HG03175 (cell line): Measurements from ENCODE around the gene P3H1.

Experiments
- ATAC-seq: cut with Tn5 transposase; IDR thresholded peaks from one replicate; pipeline ENCODE4 v1.9.1; 2021; ENCODE audit warnings: mild to moderate bottlenecking, moderate library complexity; ENCODE audit not compliant: unreplicated experiment

The P3H1 gene

DNA sequence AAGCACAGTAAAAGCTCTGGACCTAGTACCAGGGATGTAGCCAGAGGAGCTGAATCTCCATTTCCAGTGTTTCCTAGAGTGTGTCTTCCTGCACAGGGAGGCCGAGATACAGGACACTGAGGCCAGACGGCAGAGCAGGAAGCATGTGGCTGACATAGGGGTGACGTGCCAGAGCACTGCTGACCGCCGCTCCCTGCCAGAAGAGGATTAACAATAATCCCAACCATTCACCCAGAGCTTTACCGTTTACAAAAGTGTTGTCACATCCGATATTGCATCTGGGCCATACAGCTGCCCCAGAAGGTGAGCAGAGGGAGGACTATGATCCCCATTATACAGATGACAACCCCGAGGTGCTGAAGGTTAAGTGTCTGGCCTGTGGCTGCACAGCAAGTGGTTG is 21.0 kb downstream of the P3H1 start:
- no peak for ATAC-seq

DNA sequence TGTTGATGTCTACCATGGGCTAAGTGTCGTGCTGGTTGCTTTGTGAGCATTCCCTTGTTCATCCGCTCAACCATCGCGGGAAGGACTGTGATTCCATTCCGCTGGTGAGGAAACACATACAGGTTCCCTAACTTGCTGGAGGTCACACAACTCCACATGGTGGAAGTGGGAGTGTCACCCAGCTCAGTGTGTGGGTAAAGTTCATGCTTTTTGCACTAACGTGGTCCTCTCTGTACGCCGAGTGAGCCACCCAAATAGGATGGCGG is 22.7 kb downstream of the P3H1 start:
- ATAC-seq: no peak

DNA sequence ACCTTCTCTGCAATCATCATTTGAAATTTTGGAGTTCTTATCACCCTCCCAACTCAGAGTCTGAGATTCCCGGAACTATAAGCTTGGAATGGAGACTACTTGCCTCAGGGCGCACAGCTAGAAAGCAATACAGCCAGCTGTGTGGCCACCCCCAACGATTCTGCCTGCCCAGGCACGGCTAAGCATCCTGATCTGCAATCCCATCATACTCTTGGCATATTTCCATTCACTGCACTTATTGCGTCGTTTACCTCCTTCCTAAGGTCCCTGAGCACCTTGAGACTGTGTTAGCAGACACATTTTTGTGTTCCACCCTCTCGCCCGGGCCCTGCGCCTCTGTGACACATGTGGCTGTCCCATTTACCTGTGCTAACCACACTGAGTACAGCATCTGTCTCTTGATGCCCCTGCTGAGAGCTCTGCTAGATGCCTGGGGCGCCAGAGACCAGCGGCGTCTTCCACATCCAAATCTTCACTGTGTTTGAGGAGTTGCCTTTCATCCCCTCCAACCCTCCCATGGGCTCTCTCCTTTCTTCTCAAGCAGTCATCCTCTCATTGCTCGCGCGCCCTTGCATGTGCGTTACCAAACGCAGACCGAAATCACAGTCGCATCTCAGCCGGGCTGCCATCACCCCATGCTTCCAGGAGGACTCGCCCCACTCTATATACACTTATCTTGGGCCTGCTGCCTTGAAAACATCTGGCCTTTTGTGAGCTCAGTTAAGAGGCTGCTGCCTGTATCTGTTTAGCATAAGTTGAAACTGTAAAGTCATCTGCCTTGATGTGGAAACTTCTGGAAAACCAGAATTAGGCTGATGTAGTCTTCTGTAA is 23.3 kb downstream of the P3H1 start:
- ATAC-seq: no peak

DNA sequence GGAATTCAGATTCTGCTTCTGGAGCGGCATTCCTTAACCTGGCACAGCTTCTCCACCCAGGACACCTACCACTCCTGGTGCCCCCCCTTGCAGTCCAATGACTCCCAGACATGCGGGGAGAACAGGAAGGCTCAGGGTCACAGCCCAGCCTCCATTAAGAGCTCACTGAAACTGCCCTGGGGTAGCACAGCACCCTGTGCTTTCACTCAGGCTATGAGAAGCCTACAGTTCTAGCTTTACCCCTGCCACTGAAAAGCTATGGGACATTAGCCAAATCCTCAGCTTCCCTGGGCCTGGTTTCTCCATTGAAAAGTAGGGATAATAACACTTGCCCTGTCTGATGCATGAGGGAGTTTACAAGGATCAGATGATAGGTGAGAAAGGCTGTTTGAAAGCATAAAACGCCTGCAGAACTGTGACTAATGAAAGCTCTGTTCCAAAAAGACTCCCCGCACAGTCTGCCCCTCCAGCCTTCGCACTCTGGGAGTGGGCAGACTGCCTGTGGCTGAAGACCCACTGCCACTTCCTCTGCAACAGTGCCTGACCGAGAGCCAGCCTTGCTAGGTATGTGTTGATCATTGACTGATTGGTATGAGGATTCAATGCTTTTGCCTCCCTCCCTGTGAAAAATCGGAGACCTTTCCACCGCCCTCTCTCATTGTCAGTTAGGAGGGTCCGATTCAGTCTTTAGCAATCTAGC is 24.1 kb downstream of the P3H1 start:
- ATAC-seq: no peak

DNA sequence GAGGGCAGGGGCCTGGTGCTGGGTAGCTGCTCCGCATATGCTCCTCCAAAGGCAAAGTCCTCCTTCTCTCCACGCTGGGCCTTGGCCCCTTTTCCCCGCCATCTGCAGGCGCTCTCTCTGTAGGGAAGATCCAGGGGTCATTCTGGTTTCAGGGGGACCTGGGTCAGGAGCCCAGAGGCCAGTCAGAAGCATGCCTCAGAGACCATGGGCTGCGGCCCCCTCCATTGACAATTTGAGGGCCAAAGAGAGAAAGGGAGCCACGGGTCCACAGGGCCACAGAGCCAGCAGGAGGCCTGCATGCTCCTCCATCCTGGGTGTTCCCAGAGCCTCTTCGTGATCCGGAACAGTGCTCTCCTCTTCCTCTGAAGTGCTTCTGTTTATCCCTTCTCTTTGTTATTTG is 24.7 kb downstream of the P3H1 start:
- ATAC-seq: no peak

DNA sequence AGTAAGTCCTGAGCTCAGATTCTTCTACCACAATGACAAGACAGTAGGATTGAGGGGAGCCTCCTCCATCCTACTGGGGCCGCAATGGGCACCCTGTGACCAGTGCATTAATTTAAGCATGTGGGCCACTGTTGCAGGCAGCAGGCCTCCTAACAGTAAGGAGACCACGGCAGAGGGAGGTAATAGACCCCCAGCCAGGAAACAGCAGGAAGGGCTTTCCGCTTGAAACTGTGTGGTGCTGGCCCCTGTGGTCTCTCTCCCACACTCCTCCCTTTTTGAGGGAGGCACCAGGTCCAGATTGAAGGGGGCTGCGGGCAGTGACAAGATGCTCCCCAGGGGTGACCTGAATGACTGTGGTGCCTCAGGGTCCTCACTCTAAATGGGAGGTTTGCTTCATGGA is 25.1 kb downstream of the P3H1 start:
- ATAC-seq: no peak

DNA sequence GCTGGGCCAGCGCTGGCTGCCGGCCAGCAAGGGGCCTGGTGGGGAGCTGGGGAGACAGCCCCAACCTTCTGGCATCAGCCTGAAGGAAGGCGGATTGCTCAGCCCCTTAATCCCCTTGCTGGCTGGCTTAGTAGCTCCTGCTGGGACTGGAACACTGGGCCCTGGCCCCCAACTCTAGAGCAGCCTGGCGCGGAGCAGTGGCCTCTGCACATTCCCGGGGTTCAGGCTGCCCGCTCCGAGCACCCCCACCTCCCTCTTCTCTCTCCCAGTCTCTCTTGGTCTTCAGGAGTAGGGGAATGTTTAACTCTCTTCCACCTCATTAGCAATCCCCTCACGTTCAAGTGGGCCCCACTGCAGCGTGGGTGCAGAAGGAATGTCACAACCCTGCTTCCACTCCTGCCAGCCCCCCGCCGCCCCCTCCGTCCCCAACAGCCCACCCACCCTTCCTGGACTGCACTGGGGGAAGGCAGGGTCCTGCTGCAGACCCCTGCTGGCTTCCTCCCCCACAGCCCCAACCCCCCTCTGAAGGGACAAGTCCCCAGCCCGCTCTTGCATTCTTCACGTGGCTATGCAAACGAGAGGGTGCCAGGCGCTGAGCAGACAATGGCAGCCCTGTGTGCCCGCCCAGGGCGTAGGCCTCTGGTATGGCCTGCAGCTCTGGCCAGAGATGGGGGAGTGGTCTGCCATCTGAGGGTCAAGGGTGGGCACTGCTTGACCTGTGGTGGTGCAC is 25.8 kb downstream of the P3H1 start:
- no peak for ATAC-seq

DNA sequence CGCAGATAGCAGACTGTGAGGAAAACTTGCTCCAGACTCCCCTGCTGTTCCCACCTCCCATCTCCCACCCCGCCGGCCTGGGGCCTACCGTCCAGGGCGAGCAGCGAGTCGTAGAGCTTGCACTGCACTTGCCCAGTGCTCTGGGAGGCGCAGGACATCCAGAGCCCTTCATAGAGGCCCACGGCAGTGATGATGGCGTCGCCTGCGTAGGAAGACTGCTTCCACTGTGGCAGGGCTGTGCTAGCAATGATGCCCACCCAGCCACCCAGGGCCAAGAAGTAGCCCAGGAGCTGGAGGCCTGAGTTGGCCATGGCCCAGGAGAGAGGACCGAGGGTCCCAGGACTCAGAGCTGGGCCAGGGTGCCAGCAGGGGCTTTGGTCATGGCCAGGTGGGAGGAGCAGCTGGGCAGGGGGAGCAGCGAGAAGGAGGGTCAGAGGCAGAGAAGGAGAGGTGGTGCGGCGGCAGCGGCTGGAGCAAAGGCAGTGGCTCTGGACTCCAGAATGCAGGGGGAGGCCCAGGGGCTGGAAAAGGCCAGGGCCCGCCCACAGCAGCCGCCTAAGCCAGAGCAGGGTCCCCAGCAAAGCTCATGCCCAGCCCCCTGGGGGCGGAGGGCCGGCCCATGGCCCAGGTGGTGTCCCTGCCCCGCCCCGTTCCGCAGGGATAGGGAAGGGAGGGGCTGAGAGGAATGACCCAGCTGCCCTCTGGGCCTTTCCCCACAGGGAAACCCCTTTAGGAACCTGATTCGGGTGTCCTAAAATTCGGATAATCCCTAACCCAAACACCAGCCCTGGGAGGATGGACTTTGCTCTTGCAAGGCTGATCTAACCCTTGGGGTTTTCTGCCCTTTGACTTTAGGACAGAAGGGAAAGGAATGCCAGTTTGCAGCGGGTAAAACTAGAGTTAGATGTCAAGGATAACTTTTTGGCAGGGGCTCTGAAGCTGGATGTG is 26.8 kb downstream of the P3H1 start, which contains the start of gene CLDN19:
Gene CLDN19 (minus strand): TSS at position 484 of the 948 bp plus-strand sequence. CDS start 173 bp downstream, at position 311.
- no peak for ATAC-seq

DNA sequence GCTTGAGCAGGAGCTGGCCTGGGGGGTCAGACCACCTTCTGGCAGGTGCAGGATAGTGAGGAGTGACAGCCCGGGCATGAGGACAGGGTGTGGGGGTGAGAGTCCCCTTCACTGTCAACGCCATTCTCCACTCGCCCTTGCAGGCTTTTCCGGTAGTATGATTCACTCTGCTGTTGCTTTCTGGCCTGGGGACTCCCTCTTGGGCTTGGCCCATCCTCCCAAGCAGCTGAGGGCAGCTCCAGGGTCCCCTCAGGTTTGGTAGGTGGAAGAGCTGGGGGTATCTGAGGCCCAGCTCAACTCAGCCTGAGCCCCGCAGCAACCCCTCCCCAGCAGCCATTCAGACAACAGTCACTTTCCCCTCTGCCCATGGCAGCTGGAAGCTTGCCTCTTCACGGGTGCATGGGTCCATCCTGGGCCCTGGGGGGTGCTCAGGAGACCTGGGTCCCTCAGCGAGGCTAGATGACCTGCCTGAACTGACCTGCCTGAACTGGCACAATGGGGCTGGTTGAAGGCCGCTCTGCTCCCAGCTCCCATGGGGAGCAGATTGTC is 28.1 kb downstream of the P3H1 start:
- no peak for ATAC-seq

DNA sequence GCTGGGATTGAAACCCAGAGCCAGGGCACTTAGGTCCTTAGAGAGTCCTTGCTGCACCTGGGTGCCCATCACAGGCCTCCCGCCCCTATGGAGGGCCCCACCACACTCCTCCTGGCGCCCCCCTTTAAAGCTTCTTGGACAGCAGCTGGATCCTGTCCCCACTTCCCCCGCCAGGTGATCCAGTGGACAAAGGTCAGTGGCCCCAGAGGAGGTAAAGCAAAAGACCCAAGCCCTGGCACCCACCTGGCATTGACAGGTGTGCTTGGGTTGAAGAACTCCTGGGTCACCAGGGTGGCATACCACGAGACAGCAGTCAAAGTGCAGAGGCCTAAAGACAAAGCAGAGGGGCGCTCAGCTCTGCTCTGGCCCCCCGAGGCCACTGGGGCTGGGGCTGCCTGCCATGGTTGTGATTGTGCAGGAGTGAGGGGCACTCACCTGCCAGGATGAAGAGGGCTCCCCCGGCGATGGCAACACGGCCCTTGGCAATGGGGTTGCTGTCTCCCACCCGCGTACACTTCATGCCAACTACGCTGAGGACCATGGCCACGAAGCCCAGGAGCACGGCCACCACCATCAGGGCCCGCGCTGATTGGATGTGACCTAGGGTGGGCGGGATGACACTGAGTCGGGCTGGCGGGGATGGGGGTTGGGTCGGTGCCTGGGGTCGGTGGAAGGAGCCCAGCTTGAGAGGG is 28.7 kb downstream of the P3H1 start:
- ATAC-seq: no peak

DNA sequence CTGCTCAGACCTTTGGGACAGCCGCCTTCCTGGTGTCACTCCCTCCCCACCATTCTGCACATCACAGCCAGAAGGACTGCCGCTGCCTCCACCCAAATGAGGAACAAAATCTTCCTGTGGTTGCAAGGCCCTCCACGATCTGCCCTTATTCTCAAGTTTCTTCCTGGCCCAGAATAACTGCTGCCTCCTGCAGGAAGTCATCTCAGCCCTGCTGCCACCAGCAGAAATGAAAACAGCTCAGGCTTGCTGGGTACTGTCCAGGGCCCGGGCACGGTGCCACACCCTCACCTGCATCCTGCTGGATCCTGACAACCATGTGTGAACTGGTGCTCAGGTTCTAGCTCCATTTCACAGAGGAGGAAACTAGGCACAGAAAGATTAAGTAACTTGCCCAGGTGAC is 29.6 kb downstream of the P3H1 start:
- no peak for ATAC-seq

DNA sequence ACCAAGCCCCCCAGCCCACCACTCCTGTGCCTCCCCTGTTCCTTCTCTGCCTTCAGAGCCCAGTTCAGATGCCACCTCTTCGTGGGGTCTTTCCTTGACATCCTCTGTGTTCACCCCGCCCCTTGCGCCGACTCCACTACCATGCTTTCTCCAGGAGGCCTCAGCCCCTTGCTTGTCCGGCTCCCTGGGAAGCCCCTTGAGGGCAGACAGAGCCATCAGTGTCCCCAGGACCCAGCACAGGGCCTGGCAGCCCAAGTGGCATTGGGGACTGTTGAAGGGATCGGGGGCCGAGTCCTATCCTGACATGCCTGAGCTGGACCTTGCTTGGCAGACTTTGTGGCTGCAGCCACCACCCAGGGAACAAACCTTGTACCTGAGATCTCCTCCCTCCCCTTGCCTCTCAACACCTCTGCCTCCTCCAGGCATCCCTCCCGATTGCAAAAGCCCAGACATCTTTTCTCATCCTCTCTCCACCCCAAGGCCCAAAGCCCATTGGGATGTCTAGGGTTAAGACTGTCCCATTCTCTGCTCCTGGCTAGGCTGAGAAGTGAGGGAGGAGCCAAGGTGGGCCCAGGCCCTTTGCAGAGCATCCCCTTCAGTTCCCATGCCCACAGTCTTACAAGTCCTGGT is 30.1 kb downstream of the P3H1 start:
- no peak for ATAC-seq

DNA sequence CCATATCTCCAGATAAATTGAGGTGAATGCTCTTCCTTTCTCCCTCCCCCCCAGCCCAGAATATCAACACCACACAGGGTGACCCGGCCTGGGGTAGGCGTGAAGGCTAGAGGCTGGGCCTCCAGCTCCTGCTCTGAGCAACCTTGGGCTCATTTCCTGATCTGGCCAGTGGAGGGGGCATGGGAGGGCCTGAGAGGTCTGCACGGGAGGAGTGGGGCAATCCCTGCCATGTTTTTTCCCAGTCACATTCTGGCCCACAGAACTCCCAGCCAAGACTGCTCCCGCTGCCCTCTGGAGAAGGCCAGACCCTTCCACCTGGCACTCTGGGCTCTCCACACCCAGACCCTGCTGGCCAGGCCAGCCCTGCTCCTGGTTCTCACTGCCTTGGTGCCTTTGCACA is 30.7 kb downstream of the P3H1 start:
- no peak for ATAC-seq

DNA sequence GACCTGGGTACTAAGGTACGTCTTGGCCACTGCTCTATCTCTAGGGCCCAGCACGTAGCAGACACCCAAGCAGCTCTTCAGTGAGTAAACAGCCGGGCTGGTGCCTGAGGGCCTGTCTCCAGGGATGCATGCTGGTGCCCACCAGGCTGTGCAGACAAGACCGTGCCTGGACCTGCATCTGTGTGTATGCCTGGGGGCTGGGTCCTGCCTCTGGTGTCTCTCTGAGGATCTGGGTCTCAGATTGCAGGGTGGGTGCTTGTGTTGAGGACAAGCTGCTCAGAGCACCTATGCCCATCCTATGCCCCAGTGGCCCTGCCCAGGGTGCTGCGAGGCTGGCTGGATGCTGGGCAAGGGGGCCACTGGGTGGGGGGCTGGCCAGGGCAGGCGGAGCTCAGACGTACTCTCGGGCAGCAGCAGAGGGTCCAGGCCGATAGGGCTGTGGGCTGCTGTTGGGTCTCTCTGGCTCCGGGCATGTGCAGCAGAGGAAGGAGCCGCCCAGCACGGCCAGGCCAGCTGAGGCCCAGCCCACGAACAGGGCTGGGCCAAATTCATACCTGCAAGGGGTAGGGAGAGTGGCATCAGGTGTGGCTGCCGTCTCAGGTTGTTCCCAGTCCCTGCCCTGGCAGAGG is 31.2 kb downstream of the P3H1 start:
- ATAC-seq: no peak

DNA sequence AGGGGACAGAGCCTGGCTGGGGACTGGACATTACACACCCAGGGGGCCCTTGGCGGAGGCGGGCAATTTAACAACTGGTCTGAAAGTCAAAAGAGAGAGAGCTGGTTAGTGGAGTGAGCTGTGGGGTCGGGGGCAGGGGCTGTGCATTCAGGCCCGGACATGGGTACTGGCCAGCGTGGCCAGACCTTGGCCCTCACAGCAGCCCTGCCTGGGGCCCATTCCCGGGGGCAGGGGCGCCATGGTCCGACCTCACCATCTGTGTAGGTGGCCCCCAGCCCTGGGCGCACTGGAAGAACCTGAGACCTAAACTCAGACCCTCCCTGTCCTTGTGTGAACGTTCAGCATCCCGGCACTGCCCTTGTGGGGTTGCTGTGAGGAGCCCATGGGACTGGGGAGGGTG is 31.8 kb downstream of the P3H1 start:
- no peak for ATAC-seq

DNA sequence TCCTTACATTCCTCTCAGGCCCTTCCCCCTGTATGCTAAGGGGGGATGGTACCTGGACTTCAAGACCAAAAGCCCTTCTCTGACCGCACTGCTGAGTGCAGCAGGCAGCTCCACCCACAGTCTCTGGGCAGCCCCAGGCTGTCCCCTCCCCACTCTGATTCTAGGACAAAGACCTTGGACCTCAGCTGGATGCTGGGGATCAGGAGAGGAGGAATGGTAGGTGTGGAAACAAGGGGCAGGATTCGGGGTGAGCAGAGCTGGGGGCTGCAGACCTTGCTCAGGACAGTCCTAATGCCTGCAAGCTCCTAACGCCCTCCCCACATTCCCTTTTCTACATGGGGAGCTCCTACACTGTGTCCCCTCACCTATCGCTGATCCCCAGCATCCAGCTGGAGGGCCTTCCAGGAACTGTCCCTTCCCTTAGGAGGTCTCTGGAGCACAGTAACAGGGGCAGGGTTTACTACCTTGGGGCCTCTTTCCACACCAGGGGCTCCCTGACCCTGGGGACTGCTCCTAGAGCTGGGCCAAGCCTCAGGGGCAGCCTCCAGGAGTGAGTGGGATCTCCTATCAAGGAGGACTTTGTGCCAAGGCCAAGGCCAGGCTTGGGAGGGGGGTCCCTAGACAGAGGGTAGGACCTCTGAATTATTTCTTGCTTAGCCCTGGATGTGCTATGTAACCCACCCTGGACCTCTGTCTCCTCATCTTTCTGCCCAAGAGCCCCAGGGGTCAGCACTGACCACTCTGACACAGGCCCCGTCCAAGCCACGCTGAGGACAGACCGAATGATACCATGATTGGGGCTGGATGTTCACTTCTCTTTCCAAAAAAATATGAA is 32.4 kb downstream of the P3H1 start:
- ATAC-seq: no peak

DNA sequence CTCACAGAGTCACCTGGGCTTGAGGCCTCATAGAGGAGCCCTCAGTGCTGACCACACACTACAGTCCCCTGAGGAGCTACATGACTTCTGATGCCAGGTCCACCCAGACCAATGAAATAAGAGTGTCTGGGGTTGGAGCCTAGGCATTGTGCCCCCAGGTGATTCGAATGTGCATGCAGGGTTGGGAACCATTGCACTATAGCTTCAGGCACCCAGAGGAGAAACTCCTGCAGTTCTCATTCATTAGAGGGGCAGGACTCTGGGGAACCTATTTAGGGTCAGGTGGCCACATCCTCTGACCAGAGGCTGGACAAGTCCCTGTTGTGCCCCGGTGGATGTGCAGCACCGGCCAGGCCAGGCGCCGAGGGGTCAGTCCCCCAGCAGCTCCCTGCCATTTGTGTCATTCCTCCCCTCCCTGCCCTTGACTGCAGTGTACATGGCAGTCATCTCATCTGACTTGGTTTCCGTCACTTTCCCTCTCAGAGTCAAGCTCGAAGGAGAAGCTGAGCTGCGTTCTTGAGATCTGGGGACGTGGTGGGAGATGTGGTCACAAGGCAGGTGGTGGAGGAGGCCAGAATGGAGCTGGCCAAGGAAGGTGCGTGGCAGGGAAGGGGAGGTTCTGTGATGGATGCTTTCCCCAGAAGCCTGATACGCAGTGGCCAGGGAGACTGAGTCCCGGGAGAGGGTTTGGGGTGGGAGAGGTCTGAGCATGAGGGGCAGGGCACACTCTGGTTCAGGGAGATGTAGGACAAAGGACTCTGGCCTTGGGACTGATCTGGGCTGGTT is 33.2 kb downstream of the P3H1 start:
- ATAC-seq: no peak
